ENCODE data around the gene UPK3B. TPM values are rescaled to one million over a fixed set of nuclear protein-coding genes. Genes with fewer than 3 reads are reported as not detected.

The UPK3B gene
- total and polyA plus RNA-seq, 2 of the 13 experiments (the other 11 are each of a cell fraction or from before 2014, with no cell fraction given): not detected

DNA sequence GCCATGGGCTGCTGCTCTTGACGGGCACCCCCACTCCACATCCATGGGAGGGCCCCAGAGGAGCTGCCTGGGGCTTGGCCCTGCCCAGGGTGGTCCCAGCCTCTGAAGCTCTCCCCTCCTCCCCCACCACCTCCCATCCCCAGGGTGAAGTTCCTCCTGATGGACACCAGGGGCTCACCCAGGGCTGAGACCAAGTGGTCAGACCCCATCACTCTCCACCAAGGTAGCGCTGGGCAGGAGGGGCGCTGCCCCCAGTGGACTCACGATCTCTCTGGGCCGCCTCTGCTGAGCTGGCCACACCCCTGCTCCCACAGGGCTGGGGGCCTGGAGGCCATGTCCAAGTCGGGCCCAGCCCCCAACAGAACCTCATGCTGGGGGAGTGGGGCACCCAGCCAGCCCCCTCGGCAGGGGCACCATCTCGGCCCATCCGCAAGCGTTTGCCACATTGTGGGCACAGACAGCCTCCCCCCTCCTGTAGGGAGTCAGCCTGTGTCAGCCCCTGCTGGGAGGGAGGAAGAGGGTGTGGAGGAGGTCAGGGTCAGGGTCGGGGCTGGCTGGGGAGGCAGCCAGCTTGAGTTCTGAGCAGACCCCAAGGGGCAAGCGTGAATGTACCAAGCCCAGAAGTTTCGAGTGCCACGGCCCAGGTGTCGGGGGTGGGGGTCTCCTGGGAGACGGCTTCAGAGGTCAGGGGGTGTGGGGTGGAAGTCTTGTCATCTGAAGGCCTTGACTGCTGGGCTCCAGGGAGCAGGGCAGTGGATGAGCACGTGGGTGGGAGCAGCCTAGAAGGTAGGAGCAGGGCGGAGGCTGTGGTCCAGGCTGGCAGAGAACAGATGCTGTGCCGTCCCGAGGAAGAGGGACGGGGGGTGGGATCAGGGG, 2.8 kb downstream of the UPK3B start (continued):
- no peak for TF ChIP-seq KDM3A (CRISPR knock-in tag; IDR thresholded peaks at IDR 0.05; ENCODE audit: low read depth)
- no peak for TF ChIP-seq SRF (IDR thresholded peaks at IDR 0.05; ENCODE audit: low read depth, low read length)
- TF ChIP-seq SOX13 (IDR thresholded peaks at IDR 0.05): no peak
- no peak for TF ChIP-seq SOX13 (CRISPR knock-in tag; conservative IDR thresholded peaks at IDR 0.05 in 1 of 2, IDR thresholded peaks at IDR 0.05 in 1 of 2)
- TF ChIP-seq NCOA5 (CRISPR knock-in tag; IDR thresholded peaks at IDR 0.05): no peak
- TF ChIP-seq FIP1L1 (IDR thresholded peaks at IDR 0.05; ENCODE audit: borderline replicate concordance, insufficient read depth, low read depth, low read length): no peak
- TF ChIP-seq, protein P1, sequence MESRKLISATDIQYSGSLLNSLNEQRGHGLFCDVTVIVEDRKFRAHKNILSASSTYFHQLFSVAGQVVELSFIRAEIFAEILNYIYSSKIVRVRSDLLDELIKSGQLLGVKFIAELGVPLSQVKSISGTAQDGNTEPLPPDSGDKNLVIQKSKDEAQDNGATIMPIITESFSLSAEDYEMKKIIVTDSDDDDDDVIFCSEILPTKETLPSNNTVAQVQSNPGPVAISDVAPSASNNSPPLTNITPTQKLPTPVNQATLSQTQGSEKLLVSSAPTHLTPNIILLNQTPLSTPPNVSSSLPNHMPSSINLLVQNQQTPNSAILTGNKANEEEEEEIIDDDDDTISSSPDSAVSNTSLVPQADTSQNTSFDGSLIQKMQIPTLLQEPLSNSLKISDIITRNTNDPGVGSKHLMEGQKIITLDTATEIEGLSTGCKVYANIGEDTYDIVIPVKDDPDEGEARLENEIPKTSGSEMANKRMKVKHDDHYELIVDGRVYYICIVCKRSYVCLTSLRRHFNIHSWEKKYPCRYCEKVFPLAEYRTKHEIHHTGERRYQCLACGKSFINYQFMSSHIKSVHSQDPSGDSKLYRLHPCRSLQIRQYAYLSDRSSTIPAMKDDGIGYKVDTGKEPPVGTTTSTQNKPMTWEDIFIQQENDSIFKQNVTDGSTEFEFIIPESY (CRISPR knock-in tag; IDR thresholded peaks at IDR 0.05): no peak
- TF ChIP-seq ZNF652 (CRISPR knock-in tag; IDR thresholded peaks at IDR 0.05; ENCODE audit: borderline replicate concordance, low read depth): no peak
- TF ChIP-seq, protein P2, sequence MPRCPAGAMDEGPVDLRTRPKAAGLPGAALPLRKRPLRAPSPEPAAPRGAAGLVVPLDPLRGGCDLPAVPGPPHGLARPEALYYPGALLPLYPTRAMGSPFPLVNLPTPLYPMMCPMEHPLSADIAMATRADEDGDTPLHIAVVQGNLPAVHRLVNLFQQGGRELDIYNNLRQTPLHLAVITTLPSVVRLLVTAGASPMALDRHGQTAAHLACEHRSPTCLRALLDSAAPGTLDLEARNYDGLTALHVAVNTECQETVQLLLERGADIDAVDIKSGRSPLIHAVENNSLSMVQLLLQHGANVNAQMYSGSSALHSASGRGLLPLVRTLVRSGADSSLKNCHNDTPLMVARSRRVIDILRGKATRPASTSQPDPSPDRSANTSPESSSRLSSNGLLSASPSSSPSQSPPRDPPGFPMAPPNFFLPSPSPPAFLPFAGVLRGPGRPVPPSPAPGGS (CRISPR knock-in tag; IDR thresholded peaks at IDR 0.05): peak; percentile 49; the same call in 1 of the 2 replicates
- TF ChIP-seq, protein P3, sequence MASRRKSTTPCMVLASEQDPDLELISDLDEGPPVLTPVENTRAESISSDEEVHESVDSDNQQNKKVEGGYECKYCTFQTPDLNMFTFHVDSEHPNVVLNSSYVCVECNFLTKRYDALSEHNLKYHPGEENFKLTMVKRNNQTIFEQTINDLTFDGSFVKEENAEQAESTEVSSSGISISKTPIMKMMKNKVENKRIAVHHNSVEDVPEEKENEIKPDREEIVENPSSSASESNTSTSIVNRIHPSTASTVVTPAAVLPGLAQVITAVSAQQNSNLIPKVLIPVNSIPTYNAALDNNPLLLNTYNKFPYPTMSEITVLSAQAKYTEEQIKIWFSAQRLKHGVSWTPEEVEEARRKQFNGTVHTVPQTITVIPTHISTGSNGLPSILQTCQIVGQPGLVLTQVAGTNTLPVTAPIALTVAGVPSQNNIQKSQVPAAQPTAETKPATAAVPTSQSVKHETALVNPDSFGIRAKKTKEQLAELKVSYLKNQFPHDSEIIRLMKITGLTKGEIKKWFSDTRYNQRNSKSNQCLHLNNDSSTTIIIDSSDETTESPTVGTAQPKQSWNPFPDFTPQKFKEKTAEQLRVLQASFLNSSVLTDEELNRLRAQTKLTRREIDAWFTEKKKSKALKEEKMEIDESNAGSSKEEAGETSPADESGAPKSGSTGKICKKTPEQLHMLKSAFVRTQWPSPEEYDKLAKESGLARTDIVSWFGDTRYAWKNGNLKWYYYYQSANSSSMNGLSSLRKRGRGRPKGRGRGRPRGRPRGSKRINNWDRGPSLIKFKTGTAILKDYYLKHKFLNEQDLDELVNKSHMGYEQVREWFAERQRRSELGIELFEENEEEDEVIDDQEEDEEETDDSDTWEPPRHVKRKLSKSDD (CRISPR knock-in tag; IDR thresholded peaks at IDR 0.05; ENCODE audit: low read depth): no peak
- TF ChIP-seq, protein P4, sequence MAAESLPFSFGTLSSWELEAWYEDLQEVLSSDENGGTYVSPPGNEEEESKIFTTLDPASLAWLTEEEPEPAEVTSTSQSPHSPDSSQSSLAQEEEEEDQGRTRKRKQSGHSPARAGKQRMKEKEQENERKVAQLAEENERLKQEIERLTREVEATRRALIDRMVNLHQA (CRISPR knock-in tag; IDR thresholded peaks at IDR 0.05): no peak
- no peak for TF ChIP-seq MATR3 (CRISPR knock-in tag; IDR thresholded peaks at IDR 0.05)
- no peak for TF ChIP-seq NFATC3 (CRISPR knock-in tag; IDR thresholded peaks at IDR 0.05)
- TF ChIP-seq FOXK2 (IDR thresholded peaks at IDR 0.05): no peak
- no peak for TF ChIP-seq ZBTB38 (CRISPR knock-in tag; IDR thresholded peaks at IDR 0.05)
- TF ChIP-seq RXRB (CRISPR knock-in tag; IDR thresholded peaks at IDR 0.05; ENCODE audit: borderline replicate concordance): peak; percentile 60; the same call in 1 of the 2 replicates
- TF ChIP-seq, protein P5, sequence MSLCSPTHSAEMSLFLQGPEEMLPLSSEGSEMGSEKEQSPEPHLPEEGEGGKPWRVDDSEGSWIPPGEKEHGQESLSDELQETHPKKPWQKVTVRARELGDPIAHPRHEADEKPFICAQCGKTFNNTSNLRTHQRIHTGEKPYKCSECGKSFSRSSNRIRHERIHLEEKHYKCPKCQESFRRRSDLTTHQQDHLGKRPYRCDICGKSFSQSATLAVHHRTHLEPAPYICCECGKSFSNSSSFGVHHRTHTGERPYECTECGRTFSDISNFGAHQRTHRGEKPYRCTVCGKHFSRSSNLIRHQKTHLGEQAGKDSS (CRISPR knock-in tag; IDR thresholded peaks at IDR 0.05; ENCODE audit: borderline replicate concordance, low read depth): peak; percentile 25; the same call in 1 of the 2 replicates
- no peak for TF ChIP-seq ZNF546 (CRISPR knock-in tag; conservative IDR thresholded peaks at IDR 0.05)
- TF ChIP-seq, protein P6, sequence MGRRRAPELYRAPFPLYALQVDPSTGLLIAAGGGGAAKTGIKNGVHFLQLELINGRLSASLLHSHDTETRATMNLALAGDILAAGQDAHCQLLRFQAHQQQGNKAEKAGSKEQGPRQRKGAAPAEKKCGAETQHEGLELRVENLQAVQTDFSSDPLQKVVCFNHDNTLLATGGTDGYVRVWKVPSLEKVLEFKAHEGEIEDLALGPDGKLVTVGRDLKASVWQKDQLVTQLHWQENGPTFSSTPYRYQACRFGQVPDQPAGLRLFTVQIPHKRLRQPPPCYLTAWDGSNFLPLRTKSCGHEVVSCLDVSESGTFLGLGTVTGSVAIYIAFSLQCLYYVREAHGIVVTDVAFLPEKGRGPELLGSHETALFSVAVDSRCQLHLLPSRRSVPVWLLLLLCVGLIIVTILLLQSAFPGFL (CRISPR knock-in tag; IDR thresholded peaks at IDR 0.05): no peak

Measured in HepG2 (cell line).